Vagina (tissue), 2 donors: Measurements from ENCODE around the gene SPAG16. TPM values are rescaled to one million over a fixed set of nuclear protein-coding genes. Genes with fewer than 3 reads are reported as not detected.

Source experiments
- DNase-seq, 2 donors: peaks; one replicate each; pipeline ENCODE4 v3.0.0-alpha.2; 2017; ENCODE audit errors: extremely low spot score in 2 of 2
- H3K27ac ChIP-seq: fragments of 200-600 bp; sonication (generic); one replicate; pipeline ENCODE4 v1.5.1; 2019
- H3K27me3 ChIP-seq: fragments of 200-600 bp; sonication (generic); one replicate; pipeline ENCODE4 v1.5.1; 2019
- H3K36me3 ChIP-seq, 2 donors: fragments of 200-600 bp; sonication (generic); one replicate each; pipeline ENCODE4 v1.5.1; 2017 to 2019
- H3K4me1 ChIP-seq: fragments of 200-600 bp; sonication (generic); one replicate; pipeline ENCODE4 v1.5.1; 2019
- H3K4me3 ChIP-seq, 2 donors: fragments of 200-600 bp; sonication (generic); 1 replicate in 1 of 2; 2 replicates in 1 of 2; pipeline ENCODE4 v1.5.1; 2016 to 2019
- H3K9me3 ChIP-seq: fragments of 200-600 bp; sonication (generic); one replicate; pipeline ENCODE4 v1.5.1; 2019
- POLR2A ChIP-seq, 2 donors: fragments of 450-650 bp; IDR thresholded peaks; one replicate each; pipeline ENCODE4 v1.6.1; 2017; ENCODE audit warnings: antibody characterized with exemption in 2 of 2, mild to moderate bottlenecking in 2 of 2, moderate library complexity in 2 of 2
- POLR2AphosphoS5 ChIP-seq, 2 donors: sonication (generic); formaldehyde crosslinking; IDR thresholded peaks; one replicate each; pipeline ENCODE4 v1.9.0; 2017; ENCODE audit warnings: antibody characterized with exemption in 2 of 2, mild to moderate bottlenecking in 2 of 2, low read depth in 1 of 2; ENCODE audit not compliant: insufficient read depth in 1 of 2
- intact Hi-C: fragments of 100-400 bp; cut with DNase I; formaldehyde crosslinking; loops from one replicate; pipeline ENCODE4 v1.15.1; 2023
- microRNA-seq: library from miRNA; unstranded; fragments of <30 nt; microRNA quantifications from one replicate; pipeline ENCODE4, GENCODE V29; 2017; ENCODE audit warnings: borderline number of aligned reads, borderline replicate concordance
- small RNA-seq: library from RNA; depleted of rRNA; stranded (forward); fragments of <200 nt; gene quantifications from one replicate; pipeline ENCODE3, GENCODE V24; 2016
- total RNA-seq: library from RNA; depleted of rRNA; stranded (reverse); fragments of >200 nt; gene quantifications from one replicate; pipeline ENCODE4 v1.2.3, GENCODE V29; 2016
- TF ChIP-seq, protein P1 (sequence below), 3 experiments: fragments of 450-650 bp in 2 of 3; fragments of 200-600 bp in 1 of 3; sonication (generic) in 1 of 3; IDR thresholded peaks; one replicate each; pipeline ENCODE4 v1.5.1; 2017 to 2019; ENCODE audit warnings: antibody characterized with exemption in 3 of 3, mild to moderate bottlenecking in 2 of 3, moderate library complexity in 2 of 3

Gene SPAG16
- total RNA-seq, 1 donor from 2014 or later = 30.2 TPM

DNA sequence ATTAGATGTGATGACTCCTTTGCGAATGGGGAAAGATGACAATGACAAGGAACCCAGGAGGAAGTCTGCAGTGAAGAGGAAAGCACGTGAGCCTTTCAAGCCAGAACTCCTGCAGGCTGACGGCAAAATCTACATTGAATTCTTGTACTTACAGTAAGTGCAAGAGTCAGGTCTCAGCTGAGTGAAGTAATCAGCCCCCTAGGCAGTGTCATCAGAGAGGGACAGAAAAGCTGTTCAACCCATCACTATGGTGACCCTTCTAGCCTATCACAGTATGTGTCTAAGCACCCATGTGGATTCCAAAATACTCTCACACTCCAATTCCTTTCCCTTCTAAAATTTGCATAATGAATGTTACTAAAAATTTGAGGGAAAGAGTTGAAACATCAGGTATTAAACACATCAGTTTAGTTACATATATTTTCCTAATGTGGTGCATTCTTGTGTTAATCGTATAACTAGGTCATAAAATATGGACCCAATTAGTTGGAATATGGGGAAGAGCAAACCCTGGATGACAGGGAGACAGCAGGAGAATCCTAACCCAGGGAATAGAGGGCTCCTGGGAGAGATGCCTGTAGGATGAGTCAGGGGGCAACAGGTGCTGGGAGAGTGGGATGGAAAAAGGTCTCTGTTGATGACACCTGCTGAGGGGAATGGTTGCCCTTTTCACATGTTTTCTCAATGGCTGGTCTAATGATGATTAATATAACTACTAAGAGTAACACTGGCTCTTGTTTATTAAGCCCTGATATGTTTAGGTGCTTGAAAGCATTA lies 1166.0 kb downstream of the SPAG16 start:
- no peak overlapping the region for H3K4me3 ChIP-seq
- H3K27me3 ChIP-seq = no peaks in the 10 kb centered on the region
- no peaks in the 10 kb centered on the region for H3K9me3 ChIP-seq
- DNase-seq = no peak
- no peak overlapping the region for H3K27ac ChIP-seq
- TF ChIP-seq, protein P1, sequence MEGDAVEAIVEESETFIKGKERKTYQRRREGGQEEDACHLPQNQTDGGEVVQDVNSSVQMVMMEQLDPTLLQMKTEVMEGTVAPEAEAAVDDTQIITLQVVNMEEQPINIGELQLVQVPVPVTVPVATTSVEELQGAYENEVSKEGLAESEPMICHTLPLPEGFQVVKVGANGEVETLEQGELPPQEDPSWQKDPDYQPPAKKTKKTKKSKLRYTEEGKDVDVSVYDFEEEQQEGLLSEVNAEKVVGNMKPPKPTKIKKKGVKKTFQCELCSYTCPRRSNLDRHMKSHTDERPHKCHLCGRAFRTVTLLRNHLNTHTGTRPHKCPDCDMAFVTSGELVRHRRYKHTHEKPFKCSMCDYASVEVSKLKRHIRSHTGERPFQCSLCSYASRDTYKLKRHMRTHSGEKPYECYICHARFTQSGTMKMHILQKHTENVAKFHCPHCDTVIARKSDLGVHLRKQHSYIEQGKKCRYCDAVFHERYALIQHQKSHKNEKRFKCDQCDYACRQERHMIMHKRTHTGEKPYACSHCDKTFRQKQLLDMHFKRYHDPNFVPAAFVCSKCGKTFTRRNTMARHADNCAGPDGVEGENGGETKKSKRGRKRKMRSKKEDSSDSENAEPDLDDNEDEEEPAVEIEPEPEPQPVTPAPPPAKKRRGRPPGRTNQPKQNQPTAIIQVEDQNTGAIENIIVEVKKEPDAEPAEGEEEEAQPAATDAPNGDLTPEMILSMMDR (IDR thresholded peaks at IDR 0.05) = no peak
- TF ChIP-seq POLR2A (IDR thresholded peaks at IDR 0.05) = no peak
- TF ChIP-seq POLR2AphosphoS5 (IDR thresholded peaks at IDR 0.05; ENCODE audit: insufficient read depth in 1 of 2, low read depth in 1 of 2) = no peak
- no peaks in the 10 kb centered on the region for H3K4me1 ChIP-seq
- intact Hi-C loops = no loop called here
- H3K36me3 ChIP-seq = no peaks in the 10 kb centered on the region

DNA sequence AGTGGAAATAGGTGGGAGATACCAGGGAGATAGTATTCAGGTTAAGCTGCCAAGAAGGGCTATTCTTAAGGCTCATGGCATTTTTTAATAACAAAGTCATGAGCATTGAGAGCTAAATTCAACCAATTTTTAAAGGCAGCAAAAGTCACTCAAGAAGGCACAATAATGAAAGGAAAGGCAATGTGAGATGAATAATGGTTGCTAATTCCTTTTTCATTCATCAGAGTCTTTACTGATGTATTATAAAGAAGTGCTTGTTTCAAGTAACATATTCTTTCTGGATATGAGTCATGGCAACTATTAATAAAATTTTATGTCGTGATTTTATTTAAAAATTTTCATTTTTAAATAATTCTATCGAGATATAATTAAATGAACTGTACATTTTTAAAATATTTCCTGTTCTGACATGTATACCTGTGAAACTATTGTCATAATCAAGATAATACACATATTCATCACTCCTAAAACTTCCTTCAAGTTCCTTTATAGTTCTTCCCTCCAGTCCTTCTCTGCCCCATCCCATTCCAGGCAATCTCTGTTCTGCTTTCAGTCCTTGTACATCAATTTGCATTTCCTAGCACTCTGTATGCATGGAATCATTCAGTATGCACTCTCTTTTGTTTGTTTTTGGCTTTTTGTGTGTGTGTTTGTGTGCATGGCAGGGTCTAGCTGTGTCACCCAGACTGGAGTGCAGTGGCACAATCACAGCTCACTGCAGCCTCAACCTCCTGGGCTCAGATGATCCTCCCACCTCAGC lies 1167.4 kb downstream of the SPAG16 start:
- H3K27me3 ChIP-seq = no peaks in the 10 kb centered on the region
- DNase-seq = no peak
- TF ChIP-seq, protein P1 (IDR thresholded peaks at IDR 0.05) = no peak
- no peak for TF ChIP-seq POLR2A (IDR thresholded peaks at IDR 0.05)
- TF ChIP-seq POLR2AphosphoS5 (IDR thresholded peaks at IDR 0.05; ENCODE audit: insufficient read depth in 1 of 2, low read depth in 1 of 2) = no peak
- no peaks in the 10 kb centered on the region for H3K9me3 ChIP-seq
- no peaks in the 10 kb centered on the region for H3K36me3 ChIP-seq
- no peak overlapping the region for H3K27ac ChIP-seq
- intact Hi-C loops = no loop called here
- H3K4me3 ChIP-seq = no peak overlapping the region
- no peaks in the 10 kb centered on the region for H3K4me1 ChIP-seq

Small RNA genes within 50 kb of the gene (microRNA-seq; reads per million reads assigned to microRNA genes)
- gene MIR4438 = not detected

Small RNA genes within 50 kb of the gene (small RNA-seq; reads per million reads assigned to genes)
- not detected for gene MIR4438

Other genes with a start within 250 kb of the SPAG16 start
- 29.2 TPM for gene IKZF2, start 132.9 kb upstream of the SPAG16 start, total RNA-seq